Uterus (tissue), 2 donors: ENCODE results near the gene AP3B1.

Experiments used
- CTCF ChIP-seq, 4 experiments: fragments of 200-600 bp in 2 of 4; fragments of 450-650 bp in 2 of 4; sonication (generic) in 2 of 4; IDR thresholded peaks; one replicate each; pipeline ENCODE4 v1.5.1; 2016 to 2019; ENCODE audit warnings: antibody characterized with exemption in 4 of 4, mild to moderate bottlenecking in 2 of 4, moderate library complexity in 1 of 4
- POLR2A ChIP-seq, 2 donors: fragments of 450-650 bp; IDR thresholded peaks; one replicate each; pipeline ENCODE4 v1.6.1; 2016; ENCODE audit warnings: antibody characterized with exemption in 2 of 2, mild to moderate bottlenecking in 1 of 2, moderate library complexity in 1 of 2

- TF ChIP-seq CTCF (IDR thresholded peaks at IDR 0.05), result no peak
- no peak for TF ChIP-seq POLR2A (IDR thresholded peaks at IDR 0.05)
These were observed 32.4 kb upstream of the AP3B1 start for GRCh38 chr5:78326930-78327329.
